ENCODE results near the gene POC1A. TPM values are rescaled to one million over a fixed set of nuclear protein-coding genes. Genes with fewer than 3 reads are reported as not detected.
"Not testable (repeated sequence)": the region's sequence is repeated elsewhere in the genome, so short reads cannot be mapped to it uniquely, and the experiment has no call there.

POC1A gene
- total RNA-seq, 1 experiment from 2014 or later, result 16.1 TPM

- Histone ChIP-seq H3K27ac (ENCODE audit: low read depth, low read length, poor library complexity, severe bottlenecking) (no peak overlapping the region), H3K36me3 (ENCODE audit: insufficient read depth, low read length, poor library complexity, severe bottlenecking) (no peaks in the 10 kb centered on the region), H3K9me3 (ENCODE audit: low read depth, low read length, poor library complexity, severe bottlenecking) (no peaks in the 10 kb centered on the region), H3K4me1 (ENCODE audit: insufficient read depth, low read length, poor library complexity, severe bottlenecking) (no peaks in the 10 kb centered on the region), H3K27me3 (replicated peaks; ENCODE audit: insufficient read depth, low read depth, low read length, poor library complexity) (no peaks in the 10 kb centered on the region), H3K4me3 (ENCODE audit: low read depth, low read length, poor library complexity, severe bottlenecking) (no peak overlapping the region)
- CTCF ChIA-PET, result no interaction called here
- BruUV-seq (replicated peaks), result no TSS peak
- POLR2A ChIA-PET (ENCODE audit: low non-redundant PET), result no interaction called here
- TF ChIP-seq CTCF (conservative IDR thresholded peaks at IDR 0.05; ENCODE audit: low read depth, low read length) (no peak), EZH2 (IDR thresholded peaks at IDR 0.05; ENCODE audit: borderline replicate concordance, low read depth, low read length, poor library complexity, severe bottlenecking) (no peak)
- DNase-seq (ENCODE audit: low spot score), result no peak
- intact Hi-C loops (cut with micrococcal nuclease; ENCODE audit: unreplicated experiment), result no loop called here
These were observed 27.3 kb upstream of the POC1A start for GRCh38 chr3:52181543-52181942.

GRCh38 chr3:52178537-52178936, 24.3 kb upstream of the POC1A start:
- no peak overlapping the region for H3K27ac ChIP-seq (ENCODE audit: low read depth, low read length, poor library complexity, severe bottlenecking)
- no peak overlapping the region for H3K4me3 ChIP-seq (ENCODE audit: low read depth, low read length, poor library complexity, severe bottlenecking)
- ChIA-PET POLR2A (ENCODE audit: low non-redundant PET) (no interaction called here), CTCF (no interaction called here)
- TF ChIP-seq EZH2 (IDR thresholded peaks at IDR 0.05; ENCODE audit: borderline replicate concordance, low read depth, low read length, poor library complexity, severe bottlenecking), result no peak
- no peak for TF ChIP-seq CTCF (conservative IDR thresholded peaks at IDR 0.05; ENCODE audit: low read depth, low read length)
- DNase-seq (ENCODE audit: low spot score), result no peak
- intact Hi-C loops (cut with micrococcal nuclease; ENCODE audit: unreplicated experiment), result no loop called here
- H3K9me3 ChIP-seq (ENCODE audit: low read depth, low read length, poor library complexity, severe bottlenecking), result no peaks in the 10 kb centered on the region
- H3K36me3 ChIP-seq (ENCODE audit: insufficient read depth, low read length, poor library complexity, severe bottlenecking), result no peaks in the 10 kb centered on the region
- BruUV-seq (replicated peaks), result no TSS peak
- H3K4me1 ChIP-seq (ENCODE audit: insufficient read depth, low read length, poor library complexity, severe bottlenecking), result no peaks in the 10 kb centered on the region
- H3K27me3 ChIP-seq (replicated peaks; ENCODE audit: insufficient read depth, low read depth, low read length, poor library complexity), result no peaks in the 10 kb centered on the region

- H3K4me1 ChIP-seq (ENCODE audit: insufficient read depth, low read length, poor library complexity, severe bottlenecking); POLR2A ChIA-PET (ENCODE audit: low non-redundant PET); BruUV-seq (replicated peaks): not testable (repeated sequence)
These were observed 23.9 kb upstream of the POC1A start for GRCh38 chr3:52178126-52178525.

GRCh38 chr3:52177701-52178042, 23.4 kb upstream of the POC1A start:
- no TSS peak for BruUV-seq (replicated peaks)
- CTCF ChIA-PET, result no interaction called here

More at GRCh38 chr3:52178126-52178525, 23.9 kb upstream of the POC1A start:
- intact Hi-C loops (cut with micrococcal nuclease; ENCODE audit: unreplicated experiment); H3K9me3 ChIP-seq (ENCODE audit: low read depth, low read length, poor library complexity, severe bottlenecking); DNase-seq (ENCODE audit: low spot score); H3K27me3 ChIP-seq (replicated peaks; ENCODE audit: insufficient read depth, low read depth, low read length, poor library complexity); H3K27ac ChIP-seq (ENCODE audit: low read depth, low read length, poor library complexity, severe bottlenecking); H3K36me3 ChIP-seq (ENCODE audit: insufficient read depth, low read length, poor library complexity, severe bottlenecking); H3K4me3 ChIP-seq (ENCODE audit: low read depth, low read length, poor library complexity, severe bottlenecking); CTCF ChIA-PET: not testable (repeated sequence)

More at GRCh38 chr3:52177701-52178042, 23.4 kb upstream of the POC1A start:
- H3K27me3 ChIP-seq (replicated peaks; ENCODE audit: insufficient read depth, low read depth, low read length, poor library complexity), result no peaks in the 10 kb centered on the region
- H3K9me3 ChIP-seq (ENCODE audit: low read depth, low read length, poor library complexity, severe bottlenecking), result no peaks in the 10 kb centered on the region
- H3K4me3 ChIP-seq (ENCODE audit: low read depth, low read length, poor library complexity, severe bottlenecking), result no peak overlapping the region
- H3K27ac ChIP-seq (ENCODE audit: low read depth, low read length, poor library complexity, severe bottlenecking), result no peak overlapping the region
- POLR2A ChIA-PET (ENCODE audit: low non-redundant PET), result no interaction called here
- H3K36me3 ChIP-seq (ENCODE audit: insufficient read depth, low read length, poor library complexity, severe bottlenecking), result no peaks in the 10 kb centered on the region
- H3K4me1 ChIP-seq (ENCODE audit: insufficient read depth, low read length, poor library complexity, severe bottlenecking), result no peaks in the 10 kb centered on the region
- intact Hi-C loops (cut with micrococcal nuclease; ENCODE audit: unreplicated experiment), result no loop called here
- no peak for TF ChIP-seq CTCF (conservative IDR thresholded peaks at IDR 0.05; ENCODE audit: low read depth, low read length)
- no peak for TF ChIP-seq EZH2 (IDR thresholded peaks at IDR 0.05; ENCODE audit: borderline replicate concordance, low read depth, low read length, poor library complexity, severe bottlenecking)
- DNase-seq (ENCODE audit: low spot score), result no peak

All from A673 (cell line).